Adrenal gland (tissue), 5 donors: ENCODE data around the gene ARAP2.

ENCODE experiments used
- POLR2A ChIP-seq, 2 donors: fragments of 450-650 bp; IDR thresholded peaks; one replicate each; pipeline ENCODE4 v1.6.1; 2017; ENCODE audit warnings: antibody characterized with exemption in 2 of 2, mild to moderate bottlenecking in 2 of 2, moderate library complexity in 1 of 2
- TF ChIP-seq, protein P1 (sequence below), 6 experiments: fragments of 450-650 bp in 4 of 6; fragments of 200-600 bp in 2 of 6; sonication (generic) in 1 of 6; IDR thresholded peaks; 1 replicate in 5 of 6; 2 replicates in 1 of 6; pipeline versions ENCODE4 v1.5.1 to v1.8.0; 2016 to 2021; ENCODE audit warnings: antibody characterized with exemption in 6 of 6, mild to moderate bottlenecking in 2 of 6, moderate library complexity in 1 of 6
- donor health status: DM: no; HTN: no; CAD: no.

DNA sequence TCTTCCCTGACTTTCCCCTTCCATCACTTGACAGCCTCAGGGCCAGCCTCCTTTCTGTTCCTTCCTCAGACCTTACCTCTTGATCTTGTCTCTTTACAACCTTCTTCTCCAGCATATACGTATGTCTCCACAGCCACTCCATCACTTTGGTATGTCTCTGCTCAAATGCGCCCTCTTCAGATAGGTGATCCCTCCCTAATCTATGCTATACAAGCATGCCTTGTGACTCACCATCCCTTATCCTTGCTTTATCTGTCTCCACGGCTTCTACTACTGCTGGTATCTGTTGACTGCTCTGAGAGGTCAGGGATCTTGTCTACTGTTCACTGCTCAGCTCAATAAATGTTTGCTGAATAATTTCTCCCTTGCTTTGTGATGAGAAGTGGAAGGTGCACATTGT, 9.0 kb downstream of the ARAP2 start:
- TF ChIP-seq POLR2A (IDR thresholded peaks at IDR 0.05) = no peak
- TF ChIP-seq, protein P1, sequence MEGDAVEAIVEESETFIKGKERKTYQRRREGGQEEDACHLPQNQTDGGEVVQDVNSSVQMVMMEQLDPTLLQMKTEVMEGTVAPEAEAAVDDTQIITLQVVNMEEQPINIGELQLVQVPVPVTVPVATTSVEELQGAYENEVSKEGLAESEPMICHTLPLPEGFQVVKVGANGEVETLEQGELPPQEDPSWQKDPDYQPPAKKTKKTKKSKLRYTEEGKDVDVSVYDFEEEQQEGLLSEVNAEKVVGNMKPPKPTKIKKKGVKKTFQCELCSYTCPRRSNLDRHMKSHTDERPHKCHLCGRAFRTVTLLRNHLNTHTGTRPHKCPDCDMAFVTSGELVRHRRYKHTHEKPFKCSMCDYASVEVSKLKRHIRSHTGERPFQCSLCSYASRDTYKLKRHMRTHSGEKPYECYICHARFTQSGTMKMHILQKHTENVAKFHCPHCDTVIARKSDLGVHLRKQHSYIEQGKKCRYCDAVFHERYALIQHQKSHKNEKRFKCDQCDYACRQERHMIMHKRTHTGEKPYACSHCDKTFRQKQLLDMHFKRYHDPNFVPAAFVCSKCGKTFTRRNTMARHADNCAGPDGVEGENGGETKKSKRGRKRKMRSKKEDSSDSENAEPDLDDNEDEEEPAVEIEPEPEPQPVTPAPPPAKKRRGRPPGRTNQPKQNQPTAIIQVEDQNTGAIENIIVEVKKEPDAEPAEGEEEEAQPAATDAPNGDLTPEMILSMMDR (IDR thresholded peaks at IDR 0.05) = no peak
